AG10803 (cell line): ENCODE data around the gene VAPA.

ENCODE experiments used
- DNase-seq: peaks from one replicate; pipeline ENCODE4 v3.0.0; 2010; ENCODE audit warnings: low read depth
- H3K4me3 ChIP-seq: 2 replicates; pipeline ENCODE4 v1.5.1; 2011; ENCODE audit warnings: mild to moderate bottlenecking, low read length, control low read depth
- TF ChIP-seq, protein P1 (sequence below): conservative IDR thresholded peaks from 2 replicates; pipeline ENCODE4 v1.5.1; 2011; ENCODE audit warnings: mild to moderate bottlenecking, low read length, control low read depth, inconsistent platforms

VAPA gene

DNA sequence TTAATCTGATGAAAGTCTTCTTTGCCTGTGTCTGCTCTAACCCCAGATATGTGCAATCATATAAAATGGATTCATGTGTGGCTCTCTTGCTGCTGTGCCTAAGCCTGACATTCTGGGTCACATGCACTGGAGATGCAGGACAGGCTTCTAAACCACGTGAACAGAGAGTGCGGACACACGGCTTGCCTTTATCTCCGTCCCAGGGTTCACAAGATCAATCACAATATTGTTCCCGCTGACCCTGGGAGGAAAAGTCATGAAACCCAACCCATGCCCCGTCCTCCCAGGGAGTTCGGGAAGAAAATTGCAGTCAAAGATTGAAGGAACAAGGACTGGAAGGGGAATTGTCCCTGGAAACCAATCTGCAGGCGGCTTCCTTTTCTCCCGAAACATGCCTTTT, 74.8 kb downstream of the VAPA start:
- no peak overlapping the region for H3K4me3 ChIP-seq
- DNase-seq, result no peak
- TF ChIP-seq, protein P1, sequence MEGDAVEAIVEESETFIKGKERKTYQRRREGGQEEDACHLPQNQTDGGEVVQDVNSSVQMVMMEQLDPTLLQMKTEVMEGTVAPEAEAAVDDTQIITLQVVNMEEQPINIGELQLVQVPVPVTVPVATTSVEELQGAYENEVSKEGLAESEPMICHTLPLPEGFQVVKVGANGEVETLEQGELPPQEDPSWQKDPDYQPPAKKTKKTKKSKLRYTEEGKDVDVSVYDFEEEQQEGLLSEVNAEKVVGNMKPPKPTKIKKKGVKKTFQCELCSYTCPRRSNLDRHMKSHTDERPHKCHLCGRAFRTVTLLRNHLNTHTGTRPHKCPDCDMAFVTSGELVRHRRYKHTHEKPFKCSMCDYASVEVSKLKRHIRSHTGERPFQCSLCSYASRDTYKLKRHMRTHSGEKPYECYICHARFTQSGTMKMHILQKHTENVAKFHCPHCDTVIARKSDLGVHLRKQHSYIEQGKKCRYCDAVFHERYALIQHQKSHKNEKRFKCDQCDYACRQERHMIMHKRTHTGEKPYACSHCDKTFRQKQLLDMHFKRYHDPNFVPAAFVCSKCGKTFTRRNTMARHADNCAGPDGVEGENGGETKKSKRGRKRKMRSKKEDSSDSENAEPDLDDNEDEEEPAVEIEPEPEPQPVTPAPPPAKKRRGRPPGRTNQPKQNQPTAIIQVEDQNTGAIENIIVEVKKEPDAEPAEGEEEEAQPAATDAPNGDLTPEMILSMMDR, result no peak

DNA sequence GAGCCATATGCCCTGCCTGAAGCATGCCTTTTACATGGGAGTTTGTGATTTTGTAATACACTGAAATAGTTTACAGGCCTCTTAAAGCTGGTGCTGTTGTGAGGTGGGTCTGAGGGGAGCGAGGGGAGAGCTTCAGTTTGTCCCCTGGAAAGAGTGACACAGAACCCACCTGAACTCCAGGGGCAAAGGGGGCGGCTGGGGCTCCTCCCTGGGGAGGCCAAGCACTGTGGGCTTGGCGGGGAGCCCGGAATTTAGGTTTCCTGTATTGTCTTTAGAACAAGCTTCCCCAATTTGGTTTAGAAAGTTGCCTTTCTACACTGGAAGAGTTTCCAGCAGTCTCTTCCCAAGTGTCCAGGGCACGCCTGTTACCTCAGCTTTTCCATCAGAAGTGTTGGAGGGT, 75.7 kb downstream of the VAPA start:
- DNase-seq, result no peak
- H3K4me3 ChIP-seq, result no peak overlapping the region
- TF ChIP-seq, protein P1, result no peak

DNA sequence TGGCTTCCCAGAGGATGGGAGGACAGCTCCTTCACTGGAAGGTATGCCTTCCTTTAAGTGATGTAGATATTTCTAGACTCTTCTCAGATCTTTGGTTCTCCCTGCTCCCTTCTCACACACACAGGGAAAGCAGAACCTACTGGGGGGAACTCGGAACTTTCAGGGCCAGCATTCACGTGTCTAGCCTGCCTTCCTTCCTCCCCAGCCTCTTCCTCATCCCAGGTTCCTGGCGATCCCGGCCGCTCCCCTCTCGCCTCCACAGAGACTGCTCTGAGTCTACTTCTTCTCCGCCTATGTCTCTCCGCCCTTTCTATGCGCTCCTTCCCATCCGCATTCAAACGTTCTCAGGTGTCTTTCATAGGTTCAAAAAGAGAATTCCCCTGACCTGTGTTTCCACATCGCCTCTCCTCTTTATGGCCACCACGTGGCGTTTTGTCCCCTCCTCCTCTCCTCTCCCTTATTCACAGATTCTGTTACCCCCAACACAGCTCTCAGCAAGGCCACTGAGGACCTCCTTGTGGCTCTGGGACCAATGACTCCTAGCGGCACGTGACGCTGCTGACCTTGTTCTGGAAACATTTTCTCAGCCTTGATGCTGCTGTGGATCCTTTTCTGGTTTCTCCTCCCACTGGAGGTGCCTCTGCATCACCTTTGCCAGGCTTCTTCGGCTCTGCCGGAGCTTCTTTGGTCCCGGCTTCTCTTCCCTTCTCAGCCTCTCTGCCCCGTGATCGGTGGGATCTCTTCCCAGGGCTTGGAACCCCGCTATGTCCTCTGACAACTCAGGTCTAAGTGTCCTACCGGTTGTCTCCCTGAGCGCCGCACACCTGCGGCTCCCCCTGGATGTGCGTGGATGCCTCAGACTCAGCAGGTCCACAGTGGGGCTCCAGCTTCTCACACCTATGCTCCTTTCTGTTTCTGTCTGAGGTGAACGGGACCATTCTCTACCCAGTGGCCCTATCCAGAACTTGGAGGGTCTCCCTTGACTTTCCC, 77.5 kb downstream of the VAPA start:
- DNase-seq, result no peak
- TF ChIP-seq, protein P1, result no peak
- H3K4me3 ChIP-seq, result no peak overlapping the region

DNA sequence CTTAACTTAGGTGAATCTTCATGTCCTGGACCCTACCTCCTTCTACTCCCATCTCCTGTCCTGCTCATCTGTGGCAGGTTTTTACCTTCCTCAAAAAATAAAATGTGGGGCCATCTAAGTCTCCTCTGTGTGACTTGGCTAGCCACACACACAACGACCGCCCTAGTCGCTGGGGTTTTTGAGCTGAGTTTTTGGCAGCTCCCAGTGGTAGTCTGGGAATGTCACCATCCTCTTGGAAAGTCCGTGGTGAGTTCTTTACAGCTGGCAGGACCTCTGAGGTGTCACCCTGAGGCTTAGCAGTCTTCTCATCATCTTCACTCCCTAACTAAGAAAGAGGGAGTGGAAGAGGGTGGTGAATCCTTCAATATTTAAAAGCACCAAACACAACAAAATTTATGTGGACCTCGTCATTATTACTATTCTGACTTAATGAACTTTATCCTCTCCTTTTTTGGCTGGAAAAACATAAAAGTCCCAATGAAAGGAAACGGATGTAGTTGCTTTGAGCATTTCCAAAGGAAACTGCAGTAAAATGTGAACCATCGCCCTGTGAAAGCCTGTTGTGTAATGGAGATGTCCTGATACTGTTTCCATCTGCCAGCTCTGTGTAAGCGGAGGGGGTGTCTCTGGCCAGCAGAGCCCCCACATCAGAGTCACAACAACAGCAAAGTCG, 78.6 kb downstream of the VAPA start:
- H3K4me3 ChIP-seq, result no peak overlapping the region
- DNase-seq, result peak; percentile 34
- TF ChIP-seq, protein P1, result no peak

DNA sequence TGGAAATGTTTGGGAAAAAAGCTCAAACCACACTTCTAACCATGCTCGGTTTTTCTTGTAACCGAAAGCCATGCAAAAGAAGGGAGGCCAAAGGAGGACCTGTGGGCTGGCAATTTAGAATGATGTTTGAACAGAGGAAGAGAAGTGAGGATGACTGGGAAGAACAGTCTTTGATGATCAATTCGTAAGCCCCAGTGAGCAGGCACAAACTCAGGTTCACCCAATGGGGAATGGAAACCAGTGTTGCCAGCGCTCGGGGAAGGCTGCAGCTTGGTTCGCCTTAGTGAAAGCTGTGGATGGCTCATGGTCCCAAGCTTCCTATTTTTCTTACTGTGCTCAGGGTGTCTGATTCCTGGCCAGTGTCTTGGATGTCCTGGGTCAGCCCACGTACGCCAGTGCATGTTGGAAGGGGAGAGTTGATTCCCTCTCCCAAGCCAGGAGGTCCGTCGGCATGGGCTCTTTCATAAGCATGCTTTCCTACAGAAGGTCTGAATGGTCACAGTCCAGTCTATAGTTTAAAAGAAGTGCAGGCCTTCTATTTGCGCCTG, 79.2 kb downstream of the VAPA start:
- TF ChIP-seq, protein P1, result no peak
- no peak overlapping the region for H3K4me3 ChIP-seq
- DNase-seq, result no peak

DNA sequence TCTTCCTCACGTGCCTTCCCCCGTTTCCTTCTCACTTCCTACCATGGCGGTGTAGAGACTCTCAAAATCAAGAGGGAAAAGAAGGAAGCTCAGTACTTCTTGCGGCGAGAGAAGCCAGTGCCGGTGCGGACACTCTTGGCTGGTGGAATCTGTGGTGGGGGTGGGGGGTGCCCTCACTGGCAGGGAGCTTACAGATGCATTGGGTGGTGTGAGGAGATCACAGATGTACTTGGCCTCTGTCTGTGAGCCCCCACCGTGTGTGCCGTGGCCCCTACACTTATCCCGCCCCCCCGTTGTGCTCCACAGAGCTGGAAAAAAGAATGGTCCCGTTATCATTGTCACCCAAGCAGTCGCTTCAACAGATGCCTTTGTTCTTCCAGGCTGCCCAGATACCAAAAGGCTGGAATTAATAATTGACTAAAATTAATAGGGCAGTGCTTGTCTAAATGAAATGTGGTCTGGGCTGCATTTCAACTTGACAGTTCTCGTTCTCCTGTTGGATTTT, 79.8 kb downstream of the VAPA start:
- DNase-seq, result no peak
- H3K4me3 ChIP-seq, result no peak overlapping the region
- TF ChIP-seq, protein P1, result no peak
